HepG2 (cell line): ENCODE measurements around the gene PLLP. TPM values are rescaled to one million over a fixed set of nuclear protein-coding genes. Genes with fewer than 3 reads are reported as not detected.

Source experiments
- ATAC-seq: fragments of 200-7000 bp; cut with Tn5 transposase; 3 replicates; pipeline ENCODE4 v1.9.1; 2020; ENCODE audit warnings: mild to moderate bottlenecking, moderate library complexity
- BruUV-seq: library from RNA; stranded (reverse); fragments of 400-500 nt; replicated peaks from 2 replicates; lab custom pipeline; 2021; lab: Mats Ljungman, UMichigan
- CTCF ChIA-PET: fragments of 300-600 bp; formaldehyde crosslinking; extraction: SDS; loops from one replicate; lab custom pipeline; 2021; ENCODE audit warnings: low total read pairs, inconsistent platforms, low intra/inter-chr PET ratio; lab: Yijun Ruan, JAX
- POLR2A ChIA-PET: fragments of 350-600 bp; sonication (Branson Sonifier 250); formaldehyde crosslinking; loops from one replicate; lab custom pipeline; 2020; ENCODE audit warnings: antibody characterized with exemption, inconsistent platforms; lab: Yijun Ruan, JAX
- DNase-seq: peaks from one replicate; pipeline ENCODE4 v3.0.0-alpha.2; 2015; ENCODE audit warnings: low spot score
- FAIRE-seq: peaks from 3 replicates; lab custom pipeline; 2011; peaks lifted over from hg19 to GRCh38; lab: Jason Lieb, UNC
- H2AFZ ChIP-seq: one replicate; pipeline ENCODE4 v1.6.1; 2011; ENCODE audit warnings: low read length, inconsistent platforms
- H3K27ac ChIP-seq: fragments of 300-600 bp; 3 replicates; pipeline ENCODE4 v1.8.0; 2011; ENCODE audit warnings: mixed run types, mild to moderate bottlenecking, mixed read lengths, low read length, inconsistent platforms; ENCODE audit not compliant: insufficient read depth; ENCODE audit errors: extremely low read length
- H3K27me3 ChIP-seq, 2 experiments: fragments of 200-600 bp in 1 of 2; 2 replicates in 1 of 2; 3 replicates in 1 of 2; pipeline versions ENCODE4 v1.6.0 to v1.8.0; 2011; ENCODE audit warnings: low read length in 2 of 2, mild to moderate bottlenecking in 2 of 2, moderate library complexity in 2 of 2, inconsistent platforms in 1 of 2; ENCODE audit not compliant: insufficient read depth in 2 of 2, control insufficient read depth in 1 of 2
- H3K36me3 ChIP-seq, 2 experiments: fragments of 200-600 bp in 1 of 2; replicated peaks in 1 of 2; 2 replicates in 1 of 2; 3 replicates in 1 of 2; pipeline versions ENCODE4 v1.5.1 to v1.8.0; 2011; ENCODE audit warnings: low read length in 2 of 2, inconsistent platforms in 1 of 2; ENCODE audit not compliant: insufficient read depth in 2 of 2, control insufficient read depth in 1 of 2
- H3K4me1 ChIP-seq: 2 replicates; pipeline ENCODE4 v1.5.1; 2012; ENCODE audit warnings: low read length, inconsistent platforms; ENCODE audit not compliant: insufficient read depth
- H3K4me2 ChIP-seq: 2 replicates; pipeline ENCODE4 v1.6.0; 2011; ENCODE audit warnings: low read depth, low read length, inconsistent platforms
- H3K4me3 ChIP-seq, 3 experiments: fragments of 200-600 bp in 1 of 3; sonication (generic), shearing (Covaris generic) in 1 of 3; replicated peaks in 1 of 3; 2 replicates each; pipeline ENCODE4 v1.5.1; 2011 to 2016; ENCODE audit warnings: low read length in 3 of 3, inconsistent platforms in 2 of 3, low read depth in 2 of 3, mild to moderate bottlenecking in 2 of 3, control low read depth in 1 of 3, mixed read lengths in 1 of 3; ENCODE audit not compliant: insufficient read depth in 1 of 3
- H3K79me2 ChIP-seq: one replicate; pipeline ENCODE4 v1.6.1; 2011; ENCODE audit warnings: low read length, inconsistent platforms; ENCODE audit not compliant: insufficient read depth
- H3K9ac ChIP-seq: 2 replicates; pipeline ENCODE4 v1.6.0; 2011; ENCODE audit warnings: mild to moderate bottlenecking, low read depth, low read length, inconsistent platforms; ENCODE audit not compliant: insufficient read depth
- H3K9me3 ChIP-seq: 2 replicates; pipeline ENCODE4 v1.5.1; 2012; ENCODE audit warnings: mild to moderate bottlenecking, low read length
- H4K20me1 ChIP-seq: 2 replicates; pipeline ENCODE4 v1.6.0; 2011; ENCODE audit warnings: inconsistent platforms, mild to moderate bottlenecking, low read length, moderate library complexity; ENCODE audit not compliant: insufficient read depth
- ARHGAP35 ChIP-seq: sonication (generic); formaldehyde crosslinking; IDR thresholded peaks from 2 replicates; pipeline ENCODE4 v1.9.0; 2022; ENCODE audit warnings: mild to moderate bottlenecking, inconsistent platforms, moderate library complexity, missing genetic modification reagents, borderline replicate concordance
- CEBPB ChIP-seq: IDR thresholded peaks from 2 replicates; pipeline ENCODE4 v1.6.1; 2011; ENCODE audit warnings: low read depth, low read length, improper control_type of control experiment, borderline replicate concordance
- DNMT1 ChIP-seq: sonication (generic); formaldehyde crosslinking; IDR thresholded peaks from 2 replicates; pipeline ENCODE4 v1.5.1; 2020; ENCODE audit warnings: mild to moderate bottlenecking, missing genetic modification reagents
- HMGA1 ChIP-seq: sonication (generic); formaldehyde crosslinking; conservative IDR thresholded peaks from 2 replicates; pipeline ENCODE4 v1.4.0; 2020; ENCODE audit warnings: missing genetic modification reagents
- KLF6 ChIP-seq: IDR thresholded peaks from 2 replicates; pipeline ENCODE4 v1.8.0; 2016; ENCODE audit warnings: missing biosample characterization, missing genetic modification reagents
- SNAI1 ChIP-seq: sonication (generic); formaldehyde crosslinking; IDR thresholded peaks from 2 replicates; pipeline ENCODE4 v1.5.0; 2020; ENCODE audit warnings: mild to moderate bottlenecking, missing genetic modification reagents, borderline replicate concordance
- SSRP1 ChIP-seq: IDR thresholded peaks from 2 replicates; pipeline ENCODE4 v1.6.1; 2016; ENCODE audit warnings: control low read depth
- TOE1 ChIP-seq: sonication (generic); formaldehyde crosslinking; IDR thresholded peaks from 2 replicates; pipeline ENCODE4 v1.4.0; 2020; ENCODE audit warnings: mild to moderate bottlenecking, missing genetic modification reagents
- XRCC5 ChIP-seq: fragments of 200-400 bp; formaldehyde crosslinking; optimal IDR thresholded peaks from 2 replicates; pipeline ENCODE3; 2017; ENCODE audit warnings: mild to moderate bottlenecking, low read length
- ZNF709 ChIP-seq: sonication (generic); formaldehyde crosslinking; IDR thresholded peaks from 2 replicates; pipeline ENCODE4 v1.5.0; 2020; ENCODE audit warnings: mild to moderate bottlenecking, missing genetic modification reagents
- ZNF781 ChIP-seq: sonication (generic); formaldehyde crosslinking; IDR thresholded peaks from 2 replicates; pipeline ENCODE4 v1.5.1; 2020; ENCODE audit warnings: borderline replicate concordance, mild to moderate bottlenecking, missing genetic modification reagents; ENCODE audit errors: not compliant biosample characterization
- ZNF891 ChIP-seq: sonication (generic); formaldehyde crosslinking; IDR thresholded peaks from 2 replicates; pipeline ENCODE4 v1.5.0; 2020; ENCODE audit warnings: mild to moderate bottlenecking, missing genetic modification reagents
- WGBS: methylation state at CpG from one replicate; pipeline ENCODE4 v1.1.6; 2017; ENCODE audit warnings: low lambda C conversion rate; 5-methylcytosine and 5-hydroxymethylcytosine counted together
- in situ Hi-C: cut with HindIII; loops from 2 replicates; pipeline ENCODE4 v1.10.0; 2017; ENCODE audit warnings: low pct_unique_long_range_greater_than_20kb; ENCODE audit not compliant: extremely low pct_ligation_motif_present
- intact Hi-C: fragments of 100-400 bp; cut with micrococcal nuclease; formaldehyde crosslinking; loops from one replicate; pipeline ENCODE4 v1.10.0; 2022; ENCODE audit not compliant: unreplicated experiment
- polyA plus RNA-seq, 8 experiments: library from polyadenylated mRNA; depleted of rRNA in 3 of 8; stranded (reverse) in 7 of 8; unstranded in 1 of 8; fragments of >200 nt; fragmentation: Illumina TruSeq in 4 of 8; extraction: Trizol in 4 of 8; gene quantifications; 2 replicates each; pipeline versions ENCODE4 v1.2.1 to v1.2.3, GENCODE V29; 2011 to 2016; ENCODE audit warnings: low read depth in 4 of 8, missing spikeins in 1 of 8, mixed read lengths in 1 of 8; ENCODE audit not compliant: insufficient read depth in 1 of 8
- total RNA-seq, 5 experiments: library from RNA; depleted of rRNA; stranded (reverse); fragments of >200 nt; fragmentation: Illumina TruSeq; extraction: Trizol; gene quantifications; 2 replicates each; pipeline ENCODE4 v1.2.3, GENCODE V29; 2016; ENCODE audit warnings: low read depth in 1 of 5
- TF ChIP-seq, protein P1 (sequence below): IDR thresholded peaks from 2 replicates; pipeline ENCODE4 v1.6.1; 2016; ENCODE audit warnings: missing compliant biosample characterization, missing genetic modification reagents, borderline replicate concordance
- TF ChIP-seq, protein P2 (sequence below): sonication (generic); formaldehyde crosslinking; IDR thresholded peaks from 2 replicates; pipeline ENCODE4 v1.5.1; 2020; ENCODE audit warnings: mild to moderate bottlenecking, missing genetic modification reagents, moderate library complexity
- TF ChIP-seq, protein P3 (sequence below): sonication (generic); formaldehyde crosslinking; IDR thresholded peaks from 2 replicates; pipeline ENCODE4 v1.9.0; 2021; ENCODE audit warnings: missing genetic modification reagents, borderline replicate concordance

The PLLP gene
- total and polyA plus RNA-seq, 2 of the 13 experiments (the other 11 are each of a cell fraction or from before 2014, with no cell fraction given) = 60.6 to 127 TPM

DNA sequence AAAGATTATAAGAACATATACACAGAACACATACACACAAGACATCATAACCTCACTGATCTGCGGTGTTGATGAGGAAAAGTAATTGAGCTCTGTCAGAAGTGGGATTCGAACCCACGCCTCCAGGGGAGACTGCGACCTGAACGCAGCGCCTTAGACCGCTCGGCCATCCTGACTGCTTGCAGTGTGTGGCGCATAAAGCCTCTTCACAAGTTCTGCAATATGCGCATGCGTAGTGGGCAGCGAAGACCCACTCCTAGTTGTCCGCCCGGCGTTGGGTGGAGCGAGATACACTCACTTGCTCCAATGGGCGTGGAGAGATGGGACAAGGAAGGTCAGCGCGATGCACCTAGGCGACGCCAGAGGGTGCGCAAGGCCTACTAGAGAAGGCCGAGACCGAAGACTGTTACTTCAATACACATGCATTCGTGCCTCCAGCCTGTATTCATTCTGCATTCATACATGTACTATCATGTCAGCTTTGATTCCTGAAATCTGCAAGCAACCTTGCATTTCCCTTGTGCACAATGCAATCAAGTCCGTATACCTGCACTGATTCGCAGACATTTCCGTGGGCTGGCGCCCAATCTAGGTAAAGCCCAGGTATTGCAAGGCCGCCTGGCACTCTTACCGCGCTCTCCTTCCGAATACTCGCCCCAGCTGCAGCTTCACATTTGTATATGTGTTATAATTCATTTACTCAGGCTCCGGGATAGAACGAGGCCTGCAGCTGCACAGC is 16.1 kb upstream of the PLLP start (continued):
- TF ChIP-seq, protein P1, sequence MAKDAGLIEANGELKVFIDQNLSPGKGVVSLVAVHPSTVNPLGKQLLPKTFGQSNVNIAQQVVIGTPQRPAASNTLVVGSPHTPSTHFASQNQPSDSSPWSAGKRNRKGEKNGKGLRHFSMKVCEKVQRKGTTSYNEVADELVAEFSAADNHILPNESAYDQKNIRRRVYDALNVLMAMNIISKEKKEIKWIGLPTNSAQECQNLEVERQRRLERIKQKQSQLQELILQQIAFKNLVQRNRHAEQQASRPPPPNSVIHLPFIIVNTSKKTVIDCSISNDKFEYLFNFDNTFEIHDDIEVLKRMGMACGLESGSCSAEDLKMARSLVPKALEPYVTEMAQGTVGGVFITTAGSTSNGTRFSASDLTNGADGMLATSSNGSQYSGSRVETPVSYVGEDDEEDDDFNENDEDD (CRISPR knock-in tag) = no peak
- TF ChIP-seq ZNF709 (CRISPR knock-in tag) (peak; percentile 82; the same call in 1 of the 2 replicates), XRCC5 (no peak)
- TF ChIP-seq, all 625 proteins: peak for 332

DNA sequence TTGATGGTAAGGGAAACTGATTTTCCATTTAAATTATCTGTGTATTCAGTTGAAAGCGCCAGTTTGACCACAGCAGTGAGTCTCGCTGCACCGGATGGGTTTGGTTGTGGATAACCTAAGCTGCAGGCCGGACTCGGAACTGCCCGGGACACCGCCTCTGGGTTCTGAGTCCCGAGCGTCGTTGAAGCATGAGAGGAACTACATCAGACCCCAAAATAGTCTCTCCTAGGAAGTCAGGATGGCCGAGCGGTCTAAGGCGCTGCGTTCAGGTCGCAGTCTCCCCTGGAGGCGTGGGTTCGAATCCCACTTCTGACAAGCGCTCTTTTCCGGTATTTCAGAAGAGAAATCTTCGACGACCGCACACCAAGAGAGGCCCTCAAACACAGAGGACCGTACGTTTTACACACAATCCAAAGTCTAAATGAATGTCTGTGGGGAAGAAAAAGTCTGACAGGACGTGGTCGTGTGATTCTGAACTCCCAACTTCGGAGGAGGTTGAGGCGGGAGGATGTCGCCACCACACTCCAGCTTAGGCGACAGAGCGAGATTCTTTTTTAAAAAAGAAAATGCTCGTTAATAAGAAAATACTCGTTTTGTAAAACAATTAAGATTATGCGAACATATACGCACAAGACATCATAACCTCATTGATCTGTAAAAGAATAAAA is 15.4 kb upstream of the PLLP start:
- WGBS = 1% methylated on average over 35 of the region's 35 CpGs
- peak overlapping the region; percentile 59 for H3K27ac ChIP-seq
- intact Hi-C loops = loop anchor here (1.0 to 5.0 kb wide), 8 partner anchors 55 to 219 kb away; partner anchors contain the start of genes ARL2BP, CPNE2, CX3CL1 and PSME3IP1
- ATAC-seq = peak; percentile 71
- DNase-seq = peak; percentile 97
- CTCF ChIA-PET = interaction anchor here (0.8 to 6.2 kb wide), 8 partner anchors 72 to 219 kb away, joined by 3 to 142 read pairs (median 4); partner anchors contain the start of gene CX3CL1
- H3K79me2 ChIP-seq = no peaks in the 10 kb centered on the region
- in situ Hi-C loops = loop anchor here (5.0 to 10.0 kb wide), 4 partner anchors 72 to 217 kb away; partner anchors contain the start of gene CX3CL1
- POLR2A ChIA-PET = interaction anchor here (0.6 to 12.2 kb wide), 22 partner anchors 10 to 219 kb away, joined by 3 to 303 read pairs (median 4); partner anchors contain the start of genes ARL2BP, CX3CL1, POLR2C and PSME3IP1
- no peaks in the 10 kb centered on the region for H3K36me3 ChIP-seq
- H3K4me3 ChIP-seq = peak overlapping the region; percentile 63 to 95 (median 84)
- BruUV-seq = no TSS peak
- FAIRE-seq = no peak
- no peaks in the 10 kb centered on the region for H3K9me3 ChIP-seq
- H3K27me3 ChIP-seq = no peaks in the 10 kb centered on the region; a peak in 1 of 5 replicates
- peaks cover 75% of the 10 kb centered on the region for H3K4me1 ChIP-seq
- H2AFZ ChIP-seq = peak overlapping the region; percentile 90
- H3K4me2 ChIP-seq = peak overlapping the region; percentile 99
- no peaks in the 10 kb centered on the region; the same call in 1 of the 2 replicates for H4K20me1 ChIP-seq
- peak overlapping the region; percentile 66 for H3K9ac ChIP-seq
- TF ChIP-seq SNAI1 (CRISPR knock-in tag) (0 out of 2 replicates have a peak, but pooled peaks have one; percentile 23), KLF6 (CRISPR knock-in tag) (no peak; the same call in none of the 2 replicates), CEBPB (no peak), ZNF781 (CRISPR knock-in tag) (peak; percentile 24), ZNF891 (CRISPR knock-in tag) (no peak), TOE1 (CRISPR knock-in tag) (peak; percentile 97), SSRP1 (peak; percentile 100), HMGA1 (CRISPR knock-in tag) (no peak), DNMT1 (CRISPR knock-in tag) (no peak), ARHGAP35 (CRISPR knock-in tag) (peak; percentile 42; the same call in 1 of the 2 replicates)
- TF ChIP-seq, protein P2, sequence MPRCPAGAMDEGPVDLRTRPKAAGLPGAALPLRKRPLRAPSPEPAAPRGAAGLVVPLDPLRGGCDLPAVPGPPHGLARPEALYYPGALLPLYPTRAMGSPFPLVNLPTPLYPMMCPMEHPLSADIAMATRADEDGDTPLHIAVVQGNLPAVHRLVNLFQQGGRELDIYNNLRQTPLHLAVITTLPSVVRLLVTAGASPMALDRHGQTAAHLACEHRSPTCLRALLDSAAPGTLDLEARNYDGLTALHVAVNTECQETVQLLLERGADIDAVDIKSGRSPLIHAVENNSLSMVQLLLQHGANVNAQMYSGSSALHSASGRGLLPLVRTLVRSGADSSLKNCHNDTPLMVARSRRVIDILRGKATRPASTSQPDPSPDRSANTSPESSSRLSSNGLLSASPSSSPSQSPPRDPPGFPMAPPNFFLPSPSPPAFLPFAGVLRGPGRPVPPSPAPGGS (CRISPR knock-in tag) = no peak
- TF ChIP-seq, protein P3, sequence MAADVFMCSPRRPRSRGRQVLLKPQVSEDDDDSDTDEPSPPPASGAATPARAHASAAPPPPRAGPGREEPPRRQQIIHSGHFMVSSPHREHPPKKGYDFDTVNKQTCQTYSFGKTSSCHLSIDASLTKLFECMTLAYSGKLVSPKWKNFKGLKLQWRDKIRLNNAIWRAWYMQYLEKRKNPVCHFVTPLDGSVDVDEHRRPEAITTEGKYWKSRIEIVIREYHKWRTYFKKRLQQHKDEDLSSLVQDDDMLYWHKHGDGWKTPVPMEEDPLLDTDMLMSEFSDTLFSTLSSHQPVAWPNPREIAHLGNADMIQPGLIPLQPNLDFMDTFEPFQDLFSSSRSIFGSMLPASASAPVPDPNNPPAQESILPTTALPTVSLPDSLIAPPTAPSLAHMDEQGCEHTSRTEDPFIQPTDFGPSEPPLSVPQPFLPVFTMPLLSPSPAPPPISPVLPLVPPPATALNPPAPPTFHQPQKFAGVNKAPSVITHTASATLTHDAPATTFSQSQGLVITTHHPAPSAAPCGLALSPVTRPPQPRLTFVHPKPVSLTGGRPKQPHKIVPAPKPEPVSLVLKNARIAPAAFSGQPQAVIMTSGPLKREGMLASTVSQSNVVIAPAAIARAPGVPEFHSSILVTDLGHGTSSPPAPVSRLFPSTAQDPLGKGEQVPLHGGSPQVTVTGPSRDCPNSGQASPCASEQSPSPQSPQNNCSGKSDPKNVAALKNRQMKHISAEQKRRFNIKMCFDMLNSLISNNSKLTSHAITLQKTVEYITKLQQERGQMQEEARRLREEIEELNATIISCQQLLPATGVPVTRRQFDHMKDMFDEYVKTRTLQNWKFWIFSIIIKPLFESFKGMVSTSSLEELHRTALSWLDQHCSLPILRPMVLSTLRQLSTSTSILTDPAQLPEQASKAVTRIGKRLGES = 0 out of 2 replicates have a peak, but pooled peaks have one; percentile 67
